SK-N-SH treated with all-trans-retinoic acid at 6 μM for 48 hours (cell line): ENCODE measurements around the gene SLC25A18.
"Not testable (repeated sequence)": the region's sequence is repeated elsewhere in the genome, so short reads cannot be mapped to it uniquely, and the experiment has no call there.

Experiments
- ATAC-seq: fragments of 200-7000 bp; cut with Tn5 transposase; 3 replicates; pipeline ENCODE4 v1.9.1; 2020; ENCODE audit warnings: mild to moderate bottlenecking, moderate library complexity
- ARNTL ChIP-seq: fragments of 450-650 bp; formaldehyde crosslinking; IDR thresholded peaks from 2 replicates; pipeline ENCODE4 v1.5.0; 2020; ENCODE audit warnings: low read depth, mild to moderate bottlenecking, moderate library complexity, borderline replicate concordance
- BACH2 ChIP-seq: fragments of 250-450 bp; sonication (Bioruptor Pico); IDR thresholded peaks from 2 replicates; pipeline ENCODE4 v1.9.0; 2021; ENCODE audit warnings: mild to moderate bottlenecking, borderline replicate concordance
- CSDC2 ChIP-seq: fragments of 250-450 bp; sonication (Bioruptor Pico); IDR thresholded peaks from 2 replicates; pipeline ENCODE4 v1.5.0; 2020; ENCODE audit warnings: mild to moderate bottlenecking, moderate library complexity
- ESRRG ChIP-seq: fragments of 250-450 bp; sonication (Bioruptor Pico); IDR thresholded peaks from 2 replicates; pipeline ENCODE4 v1.6.1; 2021; ENCODE audit warnings: mild to moderate bottlenecking
- GLIS3 ChIP-seq: fragments of 250-450 bp; sonication (Bioruptor Pico); IDR thresholded peaks from 2 replicates; pipeline ENCODE4 v1.5.0; 2020; ENCODE audit warnings: mild to moderate bottlenecking, moderate library complexity
- ISL1 ChIP-seq: fragments of 250-450 bp; sonication (Bioruptor Pico); IDR thresholded peaks from 2 replicates; pipeline ENCODE4 v2.1.2; 2022; ENCODE audit warnings: mild to moderate bottlenecking, moderate library complexity
- PPARA ChIP-seq: fragments of 250-450 bp; sonication (Bioruptor Pico); IDR thresholded peaks from 2 replicates; pipeline ENCODE4 v1.5.0; 2020; ENCODE audit warnings: mild to moderate bottlenecking, borderline replicate concordance
- RARB ChIP-seq: fragments of 250-450 bp; sonication (Bioruptor Pico); IDR thresholded peaks from 2 replicates; pipeline ENCODE4 v1.8.0; 2021; ENCODE audit warnings: mild to moderate bottlenecking, moderate library complexity
- SNAI2 ChIP-seq: fragments of 250-450 bp; sonication (Bioruptor Pico); IDR thresholded peaks from 2 replicates; pipeline ENCODE4 v1.5.0; 2020; ENCODE audit warnings: mild to moderate bottlenecking, moderate library complexity
- TCF4 ChIP-seq: fragments of 250-450 bp; sonication (Bioruptor Pico); IDR thresholded peaks from 2 replicates; pipeline ENCODE4 v1.8.0; 2021; ENCODE audit warnings: mild to moderate bottlenecking, moderate library complexity, borderline replicate concordance
- TOX ChIP-seq: fragments of 250-450 bp; sonication (Bioruptor Pico); IDR thresholded peaks from 2 replicates; pipeline ENCODE4 v1.8.0; 2021; ENCODE audit warnings: mild to moderate bottlenecking, moderate library complexity, borderline replicate concordance
- TSHZ2 ChIP-seq: fragments of 250-450 bp; sonication (Bioruptor Pico); IDR thresholded peaks from 2 replicates; pipeline ENCODE4 v1.5.0; 2020; ENCODE audit warnings: mild to moderate bottlenecking, moderate library complexity
- ZC3H10 ChIP-seq: fragments of 250-450 bp; sonication (Bioruptor Pico); IDR thresholded peaks from 2 replicates; pipeline ENCODE4 v1.5.1; 2021; ENCODE audit warnings: mild to moderate bottlenecking, moderate library complexity
- ZFP3 ChIP-seq: fragments of 250-450 bp; sonication (Bioruptor Pico); IDR thresholded peaks from 2 replicates; pipeline ENCODE4 v1.5.0; 2020; ENCODE audit warnings: mild to moderate bottlenecking, moderate library complexity
- ZFP30 ChIP-seq: fragments of 450-650 bp; formaldehyde crosslinking; IDR thresholded peaks from 2 replicates; pipeline ENCODE4 v1.5.0; 2022; ENCODE audit warnings: mild to moderate bottlenecking, moderate library complexity
- ZNF565 ChIP-seq: fragments of 450-650 bp; formaldehyde crosslinking; conservative IDR thresholded peaks from 2 replicates; pipeline ENCODE4 v1.5.0; 2020; ENCODE audit warnings: low read depth, mild to moderate bottlenecking, moderate library complexity
- ZNF8 ChIP-seq: fragments of 450-650 bp; formaldehyde crosslinking; IDR thresholded peaks from 2 replicates; pipeline ENCODE4 v1.5.0; 2020; ENCODE audit warnings: mild to moderate bottlenecking, moderate library complexity
- TF ChIP-seq, protein P1 (sequence below): fragments of 250-450 bp; sonication (Bioruptor Pico); IDR thresholded peaks from 2 replicates; pipeline ENCODE4 v1.5.1; 2020; ENCODE audit warnings: low read depth, mild to moderate bottlenecking, moderate library complexity
- TF ChIP-seq, protein P2 (sequence below): fragments of 250-450 bp; sonication (Bioruptor Pico); IDR thresholded peaks from 2 replicates; pipeline ENCODE4 v1.8.0; 2020; ENCODE audit warnings: mild to moderate bottlenecking, moderate library complexity, borderline replicate concordance
- TF ChIP-seq, protein P3 (sequence below): fragments of 250-450 bp; sonication (Bioruptor Pico); IDR thresholded peaks from 2 replicates; pipeline ENCODE4 v1.5.1; 2021; ENCODE audit warnings: mild to moderate bottlenecking, moderate library complexity

The SLC25A18 gene

GRCh38 chr22:17563936-17564391 lies 666 bp downstream of the SLC25A18 start:
- TF ChIP-seq SNAI2 (CRISPR knock-in tag) (no peak), ISL1 (CRISPR knock-in tag) (no peak)

DNA sequence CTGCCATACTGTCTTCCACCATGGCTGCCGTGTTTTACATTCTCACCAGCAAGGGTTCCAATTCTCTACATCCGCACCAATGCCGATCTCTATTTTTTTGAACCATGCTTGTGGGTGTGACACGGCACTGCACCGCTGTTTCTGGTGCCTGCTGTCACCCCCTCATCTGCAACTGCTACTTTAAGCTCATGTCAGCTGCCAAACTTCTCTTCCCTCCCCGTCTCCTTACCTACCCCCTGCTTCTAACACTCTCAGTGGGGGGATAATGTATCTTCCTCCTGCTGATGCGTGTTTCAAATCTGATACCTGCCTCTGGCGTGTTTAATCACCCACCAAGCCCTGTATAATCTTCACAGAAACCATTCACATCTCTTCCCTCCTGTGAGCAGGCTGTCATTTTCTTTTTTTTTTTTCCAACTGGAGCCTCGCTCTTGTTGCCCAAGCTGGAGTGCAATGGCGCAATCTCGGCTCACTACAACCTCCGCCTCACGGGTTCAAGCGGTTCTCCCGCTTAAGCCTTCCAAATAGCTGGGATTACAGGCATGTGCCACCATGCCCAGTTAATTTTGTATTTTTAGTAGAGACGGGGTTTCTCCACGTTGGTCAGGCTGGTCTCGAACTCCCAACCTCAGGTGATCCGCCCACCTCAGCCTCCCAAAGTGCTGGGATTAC lies 2.9 kb downstream of the SLC25A18 start:
- not testable (repeated sequence) for ATAC-seq

More at GRCh38 chr22:17563936-17564391, 666 bp downstream of the SLC25A18 start:
- ATAC-seq: peak; percentile 61; the same call in 2 of the 3 replicates

- no peak for ATAC-seq
- TF ChIP-seq PPARA (CRISPR knock-in tag) (no peak), RARB (CRISPR knock-in tag) (no peak), ZFP30 (no peak), TCF4 (CRISPR knock-in tag) (no peak), ZC3H10 (no peak)
Measured at GRCh38 chr22:17566776-17567175, 3.5 kb downstream of the SLC25A18 start.

GRCh38 chr22:17569971-17570511 lies 6.7 kb downstream of the SLC25A18 start:
- TF ChIP-seq PPARA (CRISPR knock-in tag): no peak
- TF ChIP-seq, protein P1, sequence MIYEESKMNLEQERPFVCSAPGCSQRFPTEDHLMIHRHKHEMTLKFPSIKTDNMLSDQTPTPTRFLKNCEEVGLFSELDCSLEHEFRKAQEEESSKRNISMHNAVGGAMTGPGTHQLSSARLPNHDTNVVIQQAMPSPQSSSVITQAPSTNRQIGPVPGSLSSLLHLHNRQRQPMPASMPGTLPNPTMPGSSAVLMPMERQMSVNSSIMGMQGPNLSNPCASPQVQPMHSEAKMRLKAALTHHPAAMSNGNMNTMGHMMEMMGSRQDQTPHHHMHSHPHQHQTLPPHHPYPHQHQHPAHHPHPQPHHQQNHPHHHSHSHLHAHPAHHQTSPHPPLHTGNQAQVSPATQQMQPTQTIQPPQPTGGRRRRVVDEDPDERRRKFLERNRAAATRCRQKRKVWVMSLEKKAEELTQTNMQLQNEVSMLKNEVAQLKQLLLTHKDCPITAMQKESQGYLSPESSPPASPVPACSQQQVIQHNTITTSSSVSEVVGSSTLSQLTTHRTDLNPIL (CRISPR knock-in tag): no peak
- no peak for TF ChIP-seq GLIS3 (CRISPR knock-in tag)
- no peak for TF ChIP-seq ARNTL (CRISPR knock-in tag)
- TF ChIP-seq TOX (CRISPR knock-in tag): no peak
- TF ChIP-seq ESRRG (CRISPR knock-in tag): no peak
- no peak for TF ChIP-seq TCF4 (CRISPR knock-in tag)
- no peak for TF ChIP-seq ZNF565 (CRISPR knock-in tag)
- TF ChIP-seq ZFP3 (CRISPR knock-in tag): no peak
- no peak for TF ChIP-seq ZNF8 (CRISPR knock-in tag)
- no peak for TF ChIP-seq ISL1 (CRISPR knock-in tag)
- TF ChIP-seq, protein P2, sequence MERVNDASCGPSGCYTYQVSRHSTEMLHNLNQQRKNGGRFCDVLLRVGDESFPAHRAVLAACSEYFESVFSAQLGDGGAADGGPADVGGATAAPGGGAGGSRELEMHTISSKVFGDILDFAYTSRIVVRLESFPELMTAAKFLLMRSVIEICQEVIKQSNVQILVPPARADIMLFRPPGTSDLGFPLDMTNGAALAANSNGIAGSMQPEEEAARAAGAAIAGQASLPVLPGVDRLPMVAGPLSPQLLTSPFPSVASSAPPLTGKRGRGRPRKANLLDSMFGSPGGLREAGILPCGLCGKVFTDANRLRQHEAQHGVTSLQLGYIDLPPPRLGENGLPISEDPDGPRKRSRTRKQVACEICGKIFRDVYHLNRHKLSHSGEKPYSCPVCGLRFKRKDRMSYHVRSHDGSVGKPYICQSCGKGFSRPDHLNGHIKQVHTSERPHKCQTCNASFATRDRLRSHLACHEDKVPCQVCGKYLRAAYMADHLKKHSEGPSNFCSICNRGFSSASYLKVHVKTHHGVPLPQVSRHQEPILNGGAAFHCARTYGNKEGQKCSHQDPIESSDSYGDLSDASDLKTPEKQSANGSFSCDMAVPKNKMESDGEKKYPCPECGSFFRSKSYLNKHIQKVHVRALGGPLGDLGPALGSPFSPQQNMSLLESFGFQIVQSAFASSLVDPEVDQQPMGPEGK (CRISPR knock-in tag): no peak
- TF ChIP-seq BACH2 (CRISPR knock-in tag): no peak
- TF ChIP-seq SNAI2 (CRISPR knock-in tag): no peak
- TF ChIP-seq, protein P3, sequence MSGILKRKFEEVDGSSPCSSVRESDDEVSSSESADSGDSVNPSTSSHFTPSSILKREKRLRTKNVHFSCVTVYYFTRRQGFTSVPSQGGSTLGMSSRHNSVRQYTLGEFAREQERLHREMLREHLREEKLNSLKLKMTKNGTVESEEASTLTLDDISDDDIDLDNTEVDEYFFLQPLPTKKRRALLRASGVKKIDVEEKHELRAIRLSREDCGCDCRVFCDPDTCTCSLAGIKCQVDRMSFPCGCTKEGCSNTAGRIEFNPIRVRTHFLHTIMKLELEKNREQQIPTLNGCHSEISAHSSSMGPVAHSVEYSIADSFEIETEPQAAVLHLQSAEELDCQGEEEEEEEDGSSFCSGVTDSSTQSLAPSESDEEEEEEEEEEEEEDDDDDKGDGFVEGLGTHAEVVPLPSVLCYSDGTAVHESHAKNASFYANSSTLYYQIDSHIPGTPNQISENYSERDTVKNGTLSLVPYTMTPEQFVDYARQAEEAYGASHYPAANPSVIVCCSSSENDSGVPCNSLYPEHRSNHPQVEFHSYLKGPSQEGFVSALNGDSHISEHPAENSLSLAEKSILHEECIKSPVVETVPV (CRISPR knock-in tag): no peak
- no peak for TF ChIP-seq ZFP30
- no peak for TF ChIP-seq ZC3H10
- TF ChIP-seq, all 23 proteins: peak for 0
- peak; percentile 22; the same call in 1 of the 3 replicates for ATAC-seq

DNA sequence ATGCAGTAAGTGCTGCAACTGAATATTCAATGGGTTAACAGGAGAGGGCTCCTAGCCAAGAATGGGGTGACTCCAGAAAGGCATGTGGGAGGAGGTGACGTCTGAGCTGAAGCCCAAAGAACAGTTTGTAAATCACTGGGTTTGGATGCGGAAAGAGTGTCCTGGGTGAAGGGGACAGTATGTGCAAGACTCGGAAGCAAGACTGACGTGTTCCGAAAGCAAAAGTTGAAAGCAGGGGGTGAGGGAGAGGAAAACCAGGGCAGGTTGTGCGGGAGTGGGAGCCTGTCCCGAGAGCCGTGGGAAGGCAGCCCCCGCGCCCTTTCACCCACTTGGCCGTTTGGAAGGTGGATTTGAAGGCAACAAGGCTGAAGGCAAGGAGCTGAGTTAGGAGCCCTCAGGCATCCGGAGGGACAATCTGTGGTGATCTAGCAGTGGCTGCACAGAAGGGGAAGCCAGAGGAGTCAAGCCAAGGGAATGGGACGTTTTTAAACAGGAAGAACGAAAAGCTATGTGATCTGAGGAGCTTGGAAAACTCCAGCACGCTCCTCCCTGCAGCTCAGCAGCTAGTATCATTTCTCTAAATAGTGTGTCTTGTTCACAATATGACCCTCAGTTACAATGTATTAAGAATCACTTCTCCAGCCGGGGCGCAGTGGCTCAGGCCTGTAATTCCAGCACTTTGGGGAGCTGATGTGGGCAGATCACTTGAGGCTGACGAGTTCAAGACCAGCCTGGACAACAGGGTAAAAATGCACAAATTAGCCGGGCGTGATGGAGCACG lies 7.7 kb downstream of the SLC25A18 start:
- ATAC-seq: no peak; the same call in 2 of the 3 replicates
- TF ChIP-seq ISL1 (CRISPR knock-in tag) (no peak), TSHZ2 (no peak), TCF4 (CRISPR knock-in tag) (no peak), GLIS3 (CRISPR knock-in tag) (no peak), TOX (CRISPR knock-in tag) (no peak), BACH2 (CRISPR knock-in tag) (no peak), ZNF8 (CRISPR knock-in tag) (no peak), CSDC2 (CRISPR knock-in tag) (no peak)
- TF ChIP-seq, protein P2 (CRISPR knock-in tag): no peak
